Measurements from ENCODE around the gene KRT26.

Gene KRT26

DNA sequence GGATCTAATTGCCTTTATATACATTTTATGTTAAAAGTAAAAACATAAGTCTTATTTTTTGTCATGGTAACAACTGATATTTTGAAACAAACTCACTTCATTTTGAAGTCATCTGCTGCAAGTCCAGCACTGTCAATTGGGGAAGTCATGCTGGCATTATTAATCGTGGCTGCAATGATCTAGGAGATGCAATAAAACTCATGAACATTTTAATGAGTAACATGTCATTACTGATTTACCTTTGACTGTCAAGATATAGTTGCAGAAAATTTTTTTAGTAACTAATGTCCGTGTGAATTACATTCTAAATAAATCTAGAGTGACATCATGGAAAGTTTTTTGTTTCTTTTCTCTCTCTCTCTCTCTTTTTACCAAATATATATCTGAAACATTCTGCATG, 51.1 kb downstream of the KRT26 start:
- no peak overlapping the region for H3K4me3 ChIP-seq (ENCODE audit: low read depth, low read length)
- no peak overlapping the region for H3K27ac ChIP-seq (ENCODE audit: extremely low read depth, low read depth, low read length)
- H3K4me1 ChIP-seq (ENCODE audit: control insufficient read depth, insufficient read depth, low read length) = no peaks in the 10 kb centered on the region
- H3K36me3 ChIP-seq (ENCODE audit: control insufficient read depth in 2 of 2, insufficient read depth in 1 of 2, low read length in 2 of 2) = no peaks in the 10 kb centered on the region
- H3K9me3 ChIP-seq (ENCODE audit: control insufficient read depth, insufficient read depth, low read depth, low read length) = no peaks in the 10 kb centered on the region
- ChIA-PET CTCF (no interaction called here), POLR2A (no interaction called here)
- no peak for TF ChIP-seq ZIC2 (tag by site-specific recombination; IDR thresholded peaks at IDR 0.05)
- TF ChIP-seq, protein P1, sequence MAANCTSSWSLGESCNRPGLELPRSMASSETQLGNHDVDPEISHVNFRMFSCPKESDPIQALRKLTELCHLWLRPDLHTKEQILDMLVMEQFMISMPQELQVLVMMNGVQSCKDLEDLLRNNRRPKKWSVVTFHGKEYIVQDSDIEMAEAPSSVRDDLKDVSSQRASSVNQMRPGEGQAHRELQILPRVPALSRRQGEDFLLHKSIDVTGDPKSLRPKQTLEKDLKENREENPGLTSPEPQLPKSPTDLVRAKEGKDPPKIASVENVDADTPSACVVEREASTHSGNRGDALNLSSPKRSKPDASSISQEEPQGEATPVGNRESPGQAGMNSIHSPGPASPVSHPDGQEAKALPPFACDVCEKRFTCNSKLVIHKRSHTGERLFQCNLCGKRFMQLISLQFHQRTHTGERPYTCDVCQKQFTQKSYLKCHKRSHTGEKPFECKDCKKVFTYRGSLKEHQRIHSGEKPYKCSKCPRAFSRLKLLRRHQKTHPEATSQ (tag by site-specific recombination; IDR thresholded peaks at IDR 0.05) = no peak
- TF ChIP-seq ZFHX2 (tag by site-specific recombination; conservative IDR thresholded peaks at IDR 0.05) = no peak
- TF ChIP-seq ZNF221 (tag by site-specific recombination; IDR thresholded peaks at IDR 0.05; ENCODE audit: borderline replicate concordance) = no peak
- no peak for TF ChIP-seq ZNF585B (tag by site-specific recombination; IDR thresholded peaks at IDR 0.05)
- no peak for TF ChIP-seq ZNF140 (tag by site-specific recombination; IDR thresholded peaks at IDR 0.05)

DNA sequence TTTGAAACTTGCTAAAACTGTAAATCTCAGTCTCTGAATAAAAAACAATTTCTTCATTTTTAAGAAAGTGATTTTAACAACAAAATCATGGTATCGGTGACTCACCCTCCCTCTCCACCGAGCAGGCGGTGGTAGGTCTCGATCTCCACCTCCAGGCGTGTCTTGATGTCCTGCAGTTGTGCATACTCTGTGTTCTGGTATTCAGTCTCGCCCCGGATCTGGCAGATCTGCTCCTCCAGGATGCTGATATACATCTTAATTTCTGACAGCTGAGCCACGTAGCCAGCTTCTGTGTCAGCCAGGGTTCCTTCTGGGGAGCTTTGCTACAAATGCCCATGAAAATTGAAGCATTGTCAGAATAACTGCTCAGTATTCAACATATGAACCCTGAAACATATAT, 53.1 kb downstream of the KRT26 start:
- POLR2A ChIA-PET = interaction anchor here (0.7 kb wide), 1 partner anchor 652 kb away, joined by 3 read pairs; no protein-coding TSS in a partner anchor
- Histone ChIP-seq H3K27ac (ENCODE audit: extremely low read depth, low read depth, low read length) (no peak overlapping the region), H3K4me1 (ENCODE audit: control insufficient read depth, insufficient read depth, low read length) (no peaks in the 10 kb centered on the region), H3K9me3 (ENCODE audit: control insufficient read depth, insufficient read depth, low read depth, low read length) (no peaks in the 10 kb centered on the region), H3K4me3 (ENCODE audit: low read depth, low read length) (no peak overlapping the region), H3K36me3 (ENCODE audit: control insufficient read depth in 2 of 2, insufficient read depth in 1 of 2, low read length in 2 of 2) (no peaks in the 10 kb centered on the region)
- CTCF ChIA-PET = interaction anchor here (0.6 kb wide), 2 partner anchors 14 to 942 kb away, joined by 3 to 4 read pairs; no protein-coding TSS in a partner anchor
- no peak for TF ChIP-seq ZBTB8A (tag by site-specific recombination; IDR thresholded peaks at IDR 0.05)

DNA sequence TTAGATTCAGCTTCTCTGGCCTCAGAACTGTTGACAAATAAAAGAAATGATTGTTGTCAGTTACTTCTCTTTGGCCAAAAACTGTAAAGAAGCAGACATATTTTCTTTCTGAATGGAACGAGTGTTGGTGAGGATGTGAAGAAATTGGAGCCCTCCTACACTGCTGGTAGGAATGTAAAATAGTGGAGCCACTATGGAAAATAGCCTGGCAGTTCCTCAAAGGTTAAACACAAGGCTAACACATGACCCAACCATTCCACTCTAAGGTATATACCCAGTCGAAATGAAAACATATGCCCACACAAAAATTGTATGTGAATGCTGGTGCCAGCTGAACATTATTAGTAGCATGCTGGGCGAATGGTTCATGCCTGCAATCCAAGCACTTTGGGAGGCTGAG, 54.2 kb downstream of the KRT26 start:
- TF ChIP-seq, protein P2, sequence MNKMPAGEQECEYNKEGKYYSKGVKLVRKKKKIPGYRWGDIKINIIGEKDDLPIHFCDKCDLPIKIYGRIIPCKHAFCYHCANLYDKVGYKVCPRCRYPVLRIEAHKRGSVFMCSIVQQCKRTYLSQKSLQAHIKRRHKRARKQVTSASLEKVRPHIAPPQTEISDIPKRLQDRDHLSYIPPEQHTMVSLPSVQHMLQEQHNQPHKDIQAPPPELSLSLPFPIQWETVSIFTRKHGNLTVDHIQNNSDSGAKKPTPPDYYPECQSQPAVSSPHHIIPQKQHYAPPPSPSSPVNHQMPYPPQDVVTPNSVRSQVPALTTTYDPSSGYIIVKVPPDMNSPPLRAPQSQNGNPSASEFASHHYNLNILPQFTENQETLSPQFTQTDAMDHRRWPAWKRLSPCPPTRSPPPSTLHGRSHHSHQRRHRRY (tag by site-specific recombination; IDR thresholded peaks at IDR 0.05) = no peak
- TF ChIP-seq SP2 (tag by site-specific recombination; IDR thresholded peaks at IDR 0.05) (no peak), ZNF19 (tag by site-specific recombination; IDR thresholded peaks at IDR 0.05; ENCODE audit: low read depth) (no peak)
- TF ChIP-seq, protein P3, sequence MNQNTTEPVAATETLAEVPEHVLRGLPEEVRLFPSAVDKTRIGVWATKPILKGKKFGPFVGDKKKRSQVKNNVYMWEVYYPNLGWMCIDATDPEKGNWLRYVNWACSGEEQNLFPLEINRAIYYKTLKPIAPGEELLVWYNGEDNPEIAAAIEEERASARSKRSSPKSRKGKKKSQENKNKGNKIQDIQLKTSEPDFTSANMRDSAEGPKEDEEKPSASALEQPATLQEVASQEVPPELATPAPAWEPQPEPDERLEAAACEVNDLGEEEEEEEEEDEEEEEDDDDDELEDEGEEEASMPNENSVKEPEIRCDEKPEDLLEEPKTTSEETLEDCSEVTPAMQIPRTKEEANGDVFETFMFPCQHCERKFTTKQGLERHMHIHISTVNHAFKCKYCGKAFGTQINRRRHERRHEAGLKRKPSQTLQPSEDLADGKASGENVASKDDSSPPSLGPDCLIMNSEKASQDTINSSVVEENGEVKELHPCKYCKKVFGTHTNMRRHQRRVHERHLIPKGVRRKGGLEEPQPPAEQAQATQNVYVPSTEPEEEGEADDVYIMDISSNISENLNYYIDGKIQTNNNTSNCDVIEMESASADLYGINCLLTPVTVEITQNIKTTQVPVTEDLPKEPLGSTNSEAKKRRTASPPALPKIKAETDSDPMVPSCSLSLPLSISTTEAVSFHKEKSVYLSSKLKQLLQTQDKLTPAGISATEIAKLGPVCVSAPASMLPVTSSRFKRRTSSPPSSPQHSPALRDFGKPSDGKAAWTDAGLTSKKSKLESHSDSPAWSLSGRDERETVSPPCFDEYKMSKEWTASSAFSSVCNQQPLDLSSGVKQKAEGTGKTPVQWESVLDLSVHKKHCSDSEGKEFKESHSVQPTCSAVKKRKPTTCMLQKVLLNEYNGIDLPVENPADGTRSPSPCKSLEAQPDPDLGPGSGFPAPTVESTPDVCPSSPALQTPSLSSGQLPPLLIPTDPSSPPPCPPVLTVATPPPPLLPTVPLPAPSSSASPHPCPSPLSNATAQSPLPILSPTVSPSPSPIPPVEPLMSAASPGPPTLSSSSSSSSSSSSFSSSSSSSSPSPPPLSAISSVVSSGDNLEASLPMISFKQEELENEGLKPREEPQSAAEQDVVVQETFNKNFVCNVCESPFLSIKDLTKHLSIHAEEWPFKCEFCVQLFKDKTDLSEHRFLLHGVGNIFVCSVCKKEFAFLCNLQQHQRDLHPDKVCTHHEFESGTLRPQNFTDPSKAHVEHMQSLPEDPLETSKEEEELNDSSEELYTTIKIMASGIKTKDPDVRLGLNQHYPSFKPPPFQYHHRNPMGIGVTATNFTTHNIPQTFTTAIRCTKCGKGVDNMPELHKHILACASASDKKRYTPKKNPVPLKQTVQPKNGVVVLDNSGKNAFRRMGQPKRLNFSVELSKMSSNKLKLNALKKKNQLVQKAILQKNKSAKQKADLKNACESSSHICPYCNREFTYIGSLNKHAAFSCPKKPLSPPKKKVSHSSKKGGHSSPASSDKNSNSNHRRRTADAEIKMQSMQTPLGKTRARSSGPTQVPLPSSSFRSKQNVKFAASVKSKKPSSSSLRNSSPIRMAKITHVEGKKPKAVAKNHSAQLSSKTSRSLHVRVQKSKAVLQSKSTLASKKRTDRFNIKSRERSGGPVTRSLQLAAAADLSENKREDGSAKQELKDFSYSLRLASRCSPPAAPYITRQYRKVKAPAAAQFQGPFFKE (tag by site-specific recombination; IDR thresholded peaks at IDR 0.05; ENCODE audit: borderline replicate concordance) = no peak
- Histone ChIP-seq H3K9me3 (ENCODE audit: control insufficient read depth, insufficient read depth, low read depth, low read length) (no peaks in the 10 kb centered on the region), H3K4me1 (ENCODE audit: control insufficient read depth, insufficient read depth, low read length) (no peaks in the 10 kb centered on the region), H3K27ac (ENCODE audit: extremely low read depth, low read depth, low read length) (no peak overlapping the region), H3K36me3 (ENCODE audit: control insufficient read depth in 2 of 2, insufficient read depth in 1 of 2, low read length in 2 of 2) (no peaks in the 10 kb centered on the region), H3K4me3 (ENCODE audit: low read depth, low read length) (no peak overlapping the region)
- CTCF ChIA-PET = no interaction called here
- POLR2A ChIA-PET = no interaction called here

All from HEK293 (cell line).